ENCODE data around the gene EEFSEC.

GRCh38 chr3:128282380-128283196 lies 129.3 kb downstream of the EEFSEC start:
- TF ChIP-seq CTCF (conservative IDR thresholded peaks at IDR 0.05) (no peak), EZH2 (IDR thresholded peaks at IDR 0.05; ENCODE audit: low read depth) (no peak)
